ENCODE measurements around the gene SLC9A8.

SLC9A8 gene

GRCh38 chr20:49916146-49917002, 103.7 kb downstream of the SLC9A8 start:
- peak; percentile 29 for DNase-seq (ENCODE audit: low spot score)

- no peak for DNase-seq (ENCODE audit: low spot score)
These were observed 105.8 kb downstream of the SLC9A8 start for GRCh38 chr20:49918446-49918845.

- no peak for DNase-seq (ENCODE audit: low spot score)
These were observed 106.4 kb downstream of the SLC9A8 start for GRCh38 chr20:49919009-49919408.

GRCh38 chr20:49919461-49919860, 106.8 kb downstream of the SLC9A8 start:
- no peak for DNase-seq (ENCODE audit: low spot score)

- DNase-seq (ENCODE audit: low spot score) = no peak
These were observed 111.6 kb downstream of the SLC9A8 start for GRCh38 chr20:49924247-49924646.

GRCh38 chr20:49925901-49926454, 113.3 kb downstream of the SLC9A8 start:
- no peak for DNase-seq (ENCODE audit: low spot score)

GRCh38 chr20:49928411-49929141, 115.9 kb downstream of the SLC9A8 start:
- peak; percentile 81 for DNase-seq (ENCODE audit: low spot score)

- no peak for DNase-seq (ENCODE audit: low spot score)
These were observed 116.5 kb downstream of the SLC9A8 start for GRCh38 chr20:49929142-49929494.

GRCh38 chr20:49935746-49936152, 123.1 kb downstream of the SLC9A8 start:
- DNase-seq (ENCODE audit: low spot score) = no peak

GRCh38 chr20:49936153-49937026, 123.8 kb downstream of the SLC9A8 start, which contains the start of gene RNF114:
Gene RNF114, plus strand, starts transcription at chr20:49936397. Its CDS starts 16 bp downstream, at chr20:49936413.
- DNase-seq (ENCODE audit: low spot score) = peak; percentile 91

- no peak for DNase-seq (ENCODE audit: low spot score)
These were observed 124.7 kb downstream of the SLC9A8 start for GRCh38 chr20:49937027-49937929.

GRCh38 chr20:49938173-49939163, 125.8 kb downstream of the SLC9A8 start:
- no peak for DNase-seq (ENCODE audit: low spot score)

- DNase-seq (ENCODE audit: low spot score) = no peak
These were observed 128.8 kb downstream of the SLC9A8 start for GRCh38 chr20:49941456-49941855.

Data from CD4-positive, alpha-beta T cell treated with Interleukin-15 for 4 hours (primary cell).